Ovary (tissue), 9 donors: Measurements from ENCODE around the gene NHLRC4. TPM values are rescaled to one million over a fixed set of nuclear protein-coding genes. Genes with fewer than 3 reads are reported as not detected.

Source experiments
- DNase-seq, 5 donors: peaks; one replicate each; pipeline ENCODE4 v3.0.0-alpha.2; 2019 to 2020
- H3K27ac ChIP-seq, 2 donors: fragments of 200-600 bp; one replicate each; pipeline versions ENCODE4 v1.5.1 to v1.8.0; 2019 to 2022
- H3K27me3 ChIP-seq: fragments of 200-600 bp; one replicate; pipeline ENCODE4 v1.8.0; 2022
- H3K36me3 ChIP-seq: fragments of 200-600 bp; sonication (generic); one replicate; pipeline ENCODE4 v1.5.1; 2019
- H3K4me1 ChIP-seq: one replicate; pipeline ENCODE4 v1.8.1; 2013; ENCODE audit warnings: mild to moderate bottlenecking, moderate library complexity; ENCODE audit not compliant: insufficient read depth
- H3K4me3 ChIP-seq: fragments of 200-600 bp; sonication (generic); one replicate; pipeline ENCODE4 v1.5.1; 2017
- H3K9me3 ChIP-seq, 2 donors: fragments of 200-600 bp in 1 of 2; sonication (generic) in 1 of 2; one replicate each; pipeline versions ENCODE4 v1.5.1 to v1.8.1; 2013 to 2019; ENCODE audit warnings: mild to moderate bottlenecking in 1 of 2, moderate library complexity in 1 of 2
- EP300 ChIP-seq: sonication (generic); formaldehyde crosslinking; IDR thresholded peaks from one replicate; pipeline ENCODE4 v1.6.1; 2017; ENCODE audit warnings: antibody characterized with exemption
- POLR2A ChIP-seq: fragments of 450-650 bp; IDR thresholded peaks from one replicate; pipeline ENCODE4 v1.6.1; 2017; ENCODE audit warnings: antibody characterized with exemption, mild to moderate bottlenecking, moderate library complexity
- WGBS, 3 donors: extraction: QIAGEN DNeasy Blood & Tissue Kit in 1 of 3; methylation state at CpG; one replicate each; pipeline versions ENCODE4 v1.1.5 to v1.1.7; 2013 to 2017; 5-methylcytosine and 5-hydroxymethylcytosine counted together
- intact Hi-C, 4 donors: fragments of 100-400 bp; cut with DNase I; formaldehyde crosslinking; loops; one replicate each; pipeline versions ENCODE4 v1.11.0 to v1.15.1; 2022 to 2023
- polyA plus RNA-seq, 2 donors: library from polyadenylated mRNA; stranded (reverse); fragments of 200-250 nt in 1 of 2; fragments of 350-450 nt in 1 of 2; fragmentation: Illumina TruSeq in 1 of 2; extraction: RNeasy Lipid Tissue Mini Kit (QIAGEN cat#74804) in 1 of 2; gene quantifications; one replicate each; pipeline ENCODE4 v1.2.3, GENCODE V29; 2013 to 2014
- total RNA-seq, 7 donors: library from RNA; depleted of rRNA in 2 of 7; stranded (reverse); fragments of >200 nt in 2 of 7; fragmentation: NEBNext Ultra II Directional in 3 of 7; extraction: Animal tissue kit (Norgen Biotek cat#: 25700) in 3 of 7; gene quantifications; one replicate each; pipeline versions ENCODE4 v1.1.0 to v1.2.4, GENCODE V29; 2016 to 2023
- TF ChIP-seq, protein P1 (sequence below), 3 donors: fragments of 450-650 bp in 2 of 3; fragments of 200-600 bp in 1 of 3; IDR thresholded peaks; one replicate each; pipeline versions ENCODE4 v1.5.1 to v1.8.0; 2016 to 2022; ENCODE audit warnings: antibody characterized with exemption in 3 of 3, mild to moderate bottlenecking in 1 of 3
- donor health status: DM: no; HTN: no; CAD: no; lungs with moderate emphysema.
- donor health status: DM: no; HTN: no; CAD: no.
- donor health status: Bipolar disorder and iron deficiency.
- donor health status: DM: yes; HTN: yes; CAD: no.
- donor health status: DM: no; HTN: no; CAD: no.
- donor health status: DM: yes; HTN: yes; CAD: no.

NHLRC4 gene
- total and polyA plus RNA-seq, 9 donors = 0.53 to 15.4 (median 5.0) TPM

DNA sequence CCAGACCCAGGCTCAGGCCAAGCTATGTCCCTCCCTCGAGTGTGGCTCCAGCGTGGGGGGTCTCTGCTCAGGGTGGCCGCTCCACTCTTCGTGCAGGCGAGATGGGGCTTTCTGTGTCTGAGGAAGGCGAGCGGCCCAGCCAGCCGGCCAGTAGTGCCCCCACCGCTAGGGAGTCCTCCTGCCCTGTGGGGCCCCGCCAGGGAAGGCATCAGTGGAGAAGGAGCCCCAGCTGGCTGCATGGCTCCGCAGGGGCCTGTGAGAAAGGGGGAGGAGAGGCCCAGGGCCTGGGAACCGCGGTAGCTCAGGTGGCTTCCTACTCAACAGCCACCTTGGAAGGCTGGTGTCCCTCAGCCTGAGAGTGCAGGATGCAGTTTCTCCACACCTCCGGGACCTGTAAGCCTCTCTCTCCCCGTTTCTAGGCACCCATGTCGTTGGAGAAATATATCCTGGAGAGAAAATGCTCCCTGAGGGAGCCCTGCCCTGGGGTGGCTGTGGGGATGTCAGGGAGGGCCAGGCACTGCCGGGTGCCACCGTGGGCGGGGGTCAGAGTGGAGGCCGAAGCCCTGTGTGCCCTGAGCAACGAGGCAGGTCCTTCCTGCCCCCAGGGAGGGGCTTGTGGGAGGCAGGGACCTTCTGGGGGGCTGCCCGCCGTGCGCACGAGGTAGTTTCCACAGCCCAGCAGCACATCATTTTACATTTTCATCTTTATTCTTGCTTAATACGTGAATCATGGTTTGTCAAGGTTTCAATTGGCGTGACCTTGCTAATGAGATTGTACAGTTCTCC lies 6.3 kb downstream of the NHLRC4 start:
- no peaks in the 10 kb centered on the region for H3K9me3 ChIP-seq
- H3K27ac ChIP-seq = no peak overlapping the region
- intact Hi-C loops = no loop called here
- peaks cover 16% of the 10 kb centered on the region for H3K4me1 ChIP-seq
- H3K4me3 ChIP-seq = no peak overlapping the region
- H3K27me3 ChIP-seq = no peaks in the 10 kb centered on the region
- no peak for DNase-seq
- 67 to 82% (median 78%) methylated on average over 27 of the region's 27 CpGs for WGBS, 3 donors
- TF ChIP-seq, protein P1, sequence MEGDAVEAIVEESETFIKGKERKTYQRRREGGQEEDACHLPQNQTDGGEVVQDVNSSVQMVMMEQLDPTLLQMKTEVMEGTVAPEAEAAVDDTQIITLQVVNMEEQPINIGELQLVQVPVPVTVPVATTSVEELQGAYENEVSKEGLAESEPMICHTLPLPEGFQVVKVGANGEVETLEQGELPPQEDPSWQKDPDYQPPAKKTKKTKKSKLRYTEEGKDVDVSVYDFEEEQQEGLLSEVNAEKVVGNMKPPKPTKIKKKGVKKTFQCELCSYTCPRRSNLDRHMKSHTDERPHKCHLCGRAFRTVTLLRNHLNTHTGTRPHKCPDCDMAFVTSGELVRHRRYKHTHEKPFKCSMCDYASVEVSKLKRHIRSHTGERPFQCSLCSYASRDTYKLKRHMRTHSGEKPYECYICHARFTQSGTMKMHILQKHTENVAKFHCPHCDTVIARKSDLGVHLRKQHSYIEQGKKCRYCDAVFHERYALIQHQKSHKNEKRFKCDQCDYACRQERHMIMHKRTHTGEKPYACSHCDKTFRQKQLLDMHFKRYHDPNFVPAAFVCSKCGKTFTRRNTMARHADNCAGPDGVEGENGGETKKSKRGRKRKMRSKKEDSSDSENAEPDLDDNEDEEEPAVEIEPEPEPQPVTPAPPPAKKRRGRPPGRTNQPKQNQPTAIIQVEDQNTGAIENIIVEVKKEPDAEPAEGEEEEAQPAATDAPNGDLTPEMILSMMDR (IDR thresholded peaks at IDR 0.05) = no peak
- TF ChIP-seq POLR2A = no peak
- TF ChIP-seq EP300 = no peak
- no peaks in the 10 kb centered on the region for H3K36me3 ChIP-seq

DNA sequence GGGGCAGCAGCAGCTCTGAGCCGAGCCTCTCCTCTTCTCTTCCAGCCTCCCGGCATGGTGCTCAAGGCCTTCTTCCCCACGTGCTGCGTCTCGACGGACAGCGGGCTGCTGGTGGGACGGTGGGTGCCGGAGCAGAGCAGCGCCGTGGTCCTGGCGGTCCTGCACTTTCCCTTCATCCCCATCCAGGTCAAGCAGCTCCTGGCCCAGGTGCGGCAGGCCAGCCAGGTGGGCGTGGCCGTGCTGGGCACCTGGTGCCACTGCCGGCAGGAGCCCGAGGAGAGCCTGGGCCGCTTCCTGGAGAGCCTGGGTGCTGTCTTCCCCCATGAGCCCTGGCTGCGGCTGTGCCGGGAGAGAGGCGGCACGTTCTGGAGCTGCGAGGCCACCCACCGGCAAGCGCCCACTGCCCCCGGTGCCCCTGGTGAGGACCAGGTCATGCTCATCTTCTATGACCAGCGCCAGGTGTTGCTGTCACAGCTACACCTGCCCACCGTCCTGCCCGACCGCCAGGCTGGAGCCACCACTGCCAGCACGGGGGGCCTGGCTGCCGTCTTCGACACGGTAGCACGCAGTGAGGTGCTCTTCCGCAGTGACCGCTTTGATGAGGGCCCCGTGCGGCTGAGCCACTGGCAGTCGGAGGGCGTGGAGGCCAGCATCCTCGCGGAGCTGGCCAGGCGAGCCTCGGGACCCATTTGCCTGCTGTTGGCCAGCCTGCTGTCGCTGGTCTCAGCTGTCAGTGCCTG lies 7.4 kb downstream of the NHLRC4 start:
- no peak overlapping the region for H3K4me3 ChIP-seq
- TF ChIP-seq POLR2A (no peak), EP300 (no peak)
- TF ChIP-seq, protein P1 (IDR thresholded peaks at IDR 0.05) = no peak

DNA sequence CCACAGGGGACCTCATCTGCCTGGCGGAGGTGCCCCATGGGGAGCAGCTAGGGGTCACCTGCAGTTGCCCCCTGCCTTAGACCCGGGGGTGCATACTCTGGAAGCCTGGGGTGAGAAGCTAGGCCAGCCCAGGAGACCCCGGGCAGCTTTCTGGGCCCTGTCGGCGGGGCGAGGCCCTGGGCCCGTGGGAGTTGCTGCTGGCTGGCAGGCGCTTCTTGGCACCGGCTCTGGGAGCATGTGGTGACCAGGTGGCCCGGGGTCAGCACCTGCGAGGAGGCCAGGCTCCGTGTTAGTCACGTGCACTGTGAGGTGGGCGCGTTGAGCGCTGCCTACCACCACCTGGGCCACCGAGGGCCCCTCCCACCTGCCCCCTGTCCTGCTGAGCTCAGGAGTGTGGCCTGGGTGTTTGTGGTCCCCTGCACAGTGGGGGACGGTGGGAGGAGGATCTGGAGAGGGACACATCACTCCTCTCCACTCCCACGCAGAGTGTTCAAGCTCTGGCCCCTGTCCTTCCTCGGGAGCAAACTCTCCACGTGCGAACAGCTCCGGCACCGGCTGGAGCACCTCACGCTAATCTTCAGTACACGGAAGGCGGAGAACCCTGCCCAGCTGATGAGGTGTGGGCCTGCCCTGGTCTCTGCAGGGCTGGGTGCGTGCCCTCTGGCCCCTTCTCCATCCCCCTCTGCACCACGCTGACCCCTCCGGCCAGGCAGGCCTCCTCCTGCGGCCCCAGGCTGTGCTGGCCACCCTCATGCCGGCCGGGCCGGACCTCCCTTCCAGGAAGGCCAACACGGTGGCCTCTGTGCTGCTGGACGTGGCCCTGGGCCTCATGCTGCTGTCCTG lies 8.8 kb downstream of the NHLRC4 start:
- H3K4me3 ChIP-seq = no peak overlapping the region
- 69 to 77% (median 76%) methylated on average over 24 to 36 of the region's 36 CpGs for WGBS, 3 donors
- no peak for DNase-seq
- H3K4me1 ChIP-seq = peaks cover 6% of the 10 kb centered on the region
- H3K27ac ChIP-seq = no peak overlapping the region
- TF ChIP-seq EP300 (no peak), POLR2A (no peak)
- TF ChIP-seq, protein P1 (IDR thresholded peaks at IDR 0.05) = no peak
- H3K36me3 ChIP-seq = no peaks in the 10 kb centered on the region
- intact Hi-C loops = no loop called here
- no peaks in the 10 kb centered on the region for H3K9me3 ChIP-seq
- H3K27me3 ChIP-seq = no peaks in the 10 kb centered on the region

More for the DNA sequence above, 7.4 kb downstream of the NHLRC4 start:
- Histone ChIP-seq H3K9me3 (no peaks in the 10 kb centered on the region), H3K27ac (no peak overlapping the region), H3K4me1 (peaks cover 8% of the 10 kb centered on the region), H3K27me3 (no peaks in the 10 kb centered on the region), H3K36me3 (no peaks in the 10 kb centered on the region)
- DNase-seq = no peak
- 92 to 95% (median 95%) methylated on average over 41 to 46 of the region's 46 CpGs for WGBS, 3 donors
- intact Hi-C loops = no loop called here

DNA sequence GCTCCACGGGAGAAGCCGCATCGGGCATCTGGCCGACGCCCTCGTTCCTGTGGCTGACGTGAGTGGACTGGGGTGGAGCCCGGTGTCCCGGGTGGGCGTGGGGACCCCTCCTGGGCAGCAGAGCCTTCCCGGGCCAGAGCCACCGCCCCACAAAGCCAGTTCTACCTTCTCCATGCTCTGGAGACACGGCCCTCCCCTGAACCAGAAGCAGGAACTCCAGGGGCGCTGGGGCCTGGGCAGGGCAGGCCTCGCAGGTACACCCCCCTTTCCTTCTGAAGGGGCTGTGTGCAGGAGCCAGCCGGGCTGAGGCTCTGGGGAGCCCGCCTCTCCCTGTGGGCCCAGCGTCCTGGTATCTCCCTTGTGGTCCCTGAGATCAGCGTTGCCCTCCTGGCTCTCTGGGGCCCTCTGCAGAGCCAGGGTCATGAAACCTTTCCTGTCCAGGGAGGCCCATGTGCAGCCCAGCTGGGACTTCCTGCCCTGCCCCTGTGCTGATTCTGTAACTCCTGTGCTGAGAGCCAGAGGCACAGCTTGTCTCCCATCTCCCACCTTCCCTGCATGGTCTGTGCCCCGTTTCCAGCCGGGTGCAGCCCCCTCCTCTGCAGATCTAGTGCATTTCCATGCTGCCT lies 9.5 kb downstream of the NHLRC4 start:
- DNase-seq = no peak
- TF ChIP-seq EP300 (no peak), POLR2A (no peak)
- TF ChIP-seq, protein P1 (IDR thresholded peaks at IDR 0.05) = no peak
- no peaks in the 10 kb centered on the region for H3K4me1 ChIP-seq
- H3K4me3 ChIP-seq = no peak overlapping the region
- H3K27ac ChIP-seq = no peak overlapping the region
- WGBS, 3 donors = 72 to 76% (median 76%) methylated on average over 17 to 21 of the region's 21 CpGs
- no peaks in the 10 kb centered on the region for H3K9me3 ChIP-seq
- no peaks in the 10 kb centered on the region for H3K27me3 ChIP-seq
- intact Hi-C loops = no loop called here
- H3K36me3 ChIP-seq = no peaks in the 10 kb centered on the region
